HG03457 (cell line): Measurements from ENCODE around the gene ATP5PO.
"Not testable (repeated sequence)": the region's sequence is repeated elsewhere in the genome, so short reads cannot be mapped to it uniquely, and the experiment has no call there.

ENCODE experiments used
- ATAC-seq: cut with Tn5 transposase; IDR thresholded peaks from one replicate; pipeline ENCODE4 v1.9.1; 2021; ENCODE audit warnings: moderate number of reproducible peaks; ENCODE audit not compliant: unreplicated experiment

Gene ATP5PO

DNA sequence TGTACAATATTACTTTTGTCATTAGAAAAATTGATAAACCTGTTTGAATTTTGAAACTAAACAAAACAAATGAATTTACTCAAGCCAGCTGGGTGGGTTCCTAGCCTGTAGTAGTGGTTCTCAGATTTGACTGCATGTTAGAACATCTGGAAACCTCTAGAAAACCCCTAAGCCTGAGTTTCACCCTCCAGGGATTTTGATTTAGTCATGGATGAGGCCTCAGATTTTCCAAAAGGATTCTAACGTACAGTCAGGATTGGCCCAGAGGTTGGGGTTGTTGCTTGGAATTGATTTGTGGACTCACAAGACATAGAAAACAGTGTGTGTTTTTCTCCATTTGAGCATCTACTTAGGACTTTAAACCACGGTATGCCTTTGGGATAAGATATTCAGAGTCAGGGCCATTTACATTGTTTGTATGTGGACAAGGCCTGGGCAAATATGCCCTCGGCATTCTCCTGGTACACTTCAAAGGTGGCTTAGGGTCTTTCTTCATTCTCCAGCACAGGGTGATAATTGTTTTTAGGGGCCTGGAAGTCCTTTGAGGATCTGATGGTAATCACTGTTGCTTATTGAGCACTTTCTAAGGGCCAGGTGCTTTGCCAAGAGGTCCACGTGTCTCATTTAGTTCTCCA, 42.6 kb downstream of the ATP5PO start:
- no peak for ATAC-seq

DNA sequence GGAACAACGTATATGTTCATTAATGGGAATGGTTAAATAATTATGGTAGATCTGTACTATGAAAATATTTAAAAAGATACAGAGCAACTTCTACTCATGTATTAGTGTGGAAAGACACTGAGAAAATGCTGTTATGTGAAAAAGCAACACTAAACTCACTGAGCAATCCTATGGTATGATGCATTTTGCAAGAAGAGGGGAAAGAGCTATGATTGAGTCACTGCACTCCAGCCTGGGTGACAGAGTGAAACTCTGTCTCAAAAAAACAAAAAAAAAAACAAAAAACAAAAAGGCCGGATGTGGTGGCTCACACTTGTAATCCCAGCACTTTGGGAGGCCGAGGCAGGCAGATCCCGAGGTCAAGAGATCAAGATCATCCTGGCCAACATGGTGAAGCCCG, 44.4 kb downstream of the ATP5PO start:
- ATAC-seq = no peak

DNA sequence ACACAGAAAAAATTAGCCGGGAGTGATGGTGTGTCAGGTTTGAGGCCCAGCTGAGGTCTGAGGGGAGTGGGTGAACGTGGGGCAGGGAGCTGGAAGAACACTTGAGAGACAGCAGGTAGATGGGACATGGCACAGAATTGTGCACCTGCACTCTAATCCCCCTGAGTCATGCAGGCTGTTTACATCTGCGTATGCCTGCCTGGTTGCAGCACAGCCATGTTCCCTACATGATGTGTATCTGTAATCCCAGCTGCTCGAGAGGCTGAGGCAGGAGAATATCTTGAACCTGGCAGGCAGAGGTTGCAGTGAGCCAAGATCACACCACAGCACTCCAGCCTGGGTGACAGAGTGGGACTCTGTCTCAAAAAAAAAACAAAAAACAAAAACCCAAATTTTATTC, 44.8 kb downstream of the ATP5PO start:
- no peak for ATAC-seq

DNA sequence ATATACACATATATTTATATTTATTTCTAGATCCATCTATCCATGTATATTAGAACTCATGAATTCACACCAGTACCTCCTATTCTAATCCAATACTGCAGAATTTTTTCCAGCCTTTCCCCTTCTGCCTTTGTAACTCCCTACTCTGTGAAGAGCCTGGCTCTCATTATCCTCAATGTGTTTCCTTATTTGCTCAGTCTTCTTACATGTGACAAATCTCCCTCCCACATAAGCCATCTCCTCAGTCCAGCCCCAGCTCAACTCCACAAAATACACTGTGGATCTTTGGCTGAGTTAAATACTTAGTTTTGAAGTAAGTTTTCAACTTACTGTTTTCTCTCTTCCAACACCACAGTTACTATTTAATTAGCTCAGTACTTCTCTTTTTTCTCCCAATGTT, 45.7 kb downstream of the ATP5PO start:
- no peak for ATAC-seq

DNA sequence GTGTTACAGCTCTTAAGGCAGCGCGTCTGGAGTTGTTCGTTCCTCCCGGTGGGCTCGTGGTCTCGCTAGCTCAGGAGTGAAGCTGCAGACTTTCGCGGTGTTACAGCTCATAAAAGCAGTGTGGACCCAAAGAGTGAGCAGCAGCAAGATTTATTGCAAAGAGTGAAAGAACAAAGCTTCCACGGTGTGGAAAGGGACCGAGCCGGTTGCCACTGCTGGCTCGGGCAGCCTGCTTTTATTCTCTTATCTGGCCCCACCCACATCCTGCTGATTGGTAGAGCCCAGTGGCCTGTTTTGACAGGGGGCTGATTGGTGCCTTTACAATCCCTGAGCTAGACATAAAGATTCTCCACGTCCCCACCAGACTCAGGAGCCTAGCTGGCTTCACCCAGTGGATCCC, 47.7 kb downstream of the ATP5PO start:
- not testable (repeated sequence) for ATAC-seq

DNA sequence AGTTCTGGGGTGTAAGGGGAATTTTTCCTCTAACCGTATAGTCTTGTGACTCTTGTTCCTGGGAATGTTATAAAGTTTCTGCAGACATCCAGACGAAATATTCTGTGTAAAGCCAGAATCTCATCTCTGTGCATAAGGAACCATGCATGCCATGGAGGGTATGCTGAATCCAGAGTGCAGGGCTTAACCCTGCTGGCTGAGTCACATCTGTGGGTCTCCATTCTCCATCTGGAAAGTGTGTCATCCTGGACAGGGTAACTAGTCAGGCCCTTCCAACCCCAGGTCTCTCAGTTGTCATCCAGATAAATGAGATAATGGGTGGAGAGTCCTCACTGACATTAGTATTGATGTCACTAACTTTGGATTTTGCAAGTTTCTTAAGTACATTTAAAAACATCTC, 48.8 kb downstream of the ATP5PO start:
- no peak for ATAC-seq

DNA sequence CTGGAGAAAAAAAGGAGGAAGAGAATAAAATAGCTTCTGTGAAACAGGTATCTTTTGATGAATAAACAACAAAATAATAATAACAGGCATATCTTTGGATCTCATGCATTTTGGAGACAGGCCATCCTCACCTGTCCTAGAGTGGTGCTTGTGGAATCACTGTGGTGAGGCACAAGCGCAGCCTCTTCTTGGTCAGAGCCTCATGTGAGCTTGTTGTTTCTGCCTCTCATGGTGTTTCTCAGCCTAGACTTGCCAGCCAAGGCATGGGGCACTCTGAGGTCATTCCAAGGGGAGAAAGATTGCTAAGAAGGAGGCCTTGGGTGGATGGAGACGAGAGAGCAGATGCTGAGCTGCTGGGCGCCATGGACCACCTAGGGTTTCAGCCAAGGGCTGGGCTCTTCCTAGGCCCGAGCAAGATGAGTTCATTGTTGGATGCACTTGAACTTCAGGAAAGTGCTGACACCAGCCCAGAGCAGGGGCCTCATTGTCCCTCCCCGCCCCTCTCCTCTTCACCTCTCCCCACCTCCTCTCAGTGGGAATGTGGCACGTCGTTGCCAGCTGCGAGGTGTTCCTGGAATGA, 49.5 kb downstream of the ATP5PO start:
- no peak for ATAC-seq

DNA sequence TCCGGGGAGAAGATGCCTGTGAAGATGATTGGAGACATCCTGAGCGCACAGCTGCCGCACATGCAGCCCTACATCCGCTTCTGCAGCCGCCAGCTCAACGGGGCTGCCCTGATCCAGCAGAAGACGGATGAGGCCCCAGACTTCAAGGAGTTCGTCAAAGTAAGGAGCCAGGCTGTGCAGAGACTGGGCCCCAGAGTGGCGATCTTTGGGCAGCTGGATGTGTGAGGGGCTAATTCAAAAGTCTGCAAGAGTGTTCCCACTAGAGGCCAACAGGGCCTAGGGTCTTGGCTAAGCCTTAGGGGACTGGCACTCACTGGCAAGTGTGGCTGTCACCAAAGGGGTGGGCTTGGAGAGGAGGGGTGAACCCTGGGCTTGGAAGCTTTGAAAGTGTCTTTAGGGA, 50.4 kb downstream of the ATP5PO start:
- no peak for ATAC-seq

DNA sequence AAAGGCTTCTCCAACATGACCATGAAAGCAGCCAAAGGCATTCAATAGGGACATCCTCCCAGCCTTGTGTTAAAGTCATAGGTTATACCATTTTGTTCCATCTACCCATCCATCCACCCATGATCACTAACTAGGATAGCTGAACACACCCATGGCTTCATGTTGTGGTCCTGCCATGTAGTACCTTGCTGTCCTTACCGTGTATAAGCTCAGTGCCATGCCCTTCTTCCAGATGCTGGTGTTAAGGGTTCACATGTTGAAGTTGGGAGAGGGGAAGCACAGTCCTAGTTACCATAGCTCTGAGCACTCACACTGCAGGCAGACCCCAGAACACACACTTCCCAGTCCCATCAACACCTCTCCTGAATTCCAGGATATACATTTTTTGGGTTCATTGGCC, 51.5 kb downstream of the ATP5PO start:
- ATAC-seq = no peak

DNA sequence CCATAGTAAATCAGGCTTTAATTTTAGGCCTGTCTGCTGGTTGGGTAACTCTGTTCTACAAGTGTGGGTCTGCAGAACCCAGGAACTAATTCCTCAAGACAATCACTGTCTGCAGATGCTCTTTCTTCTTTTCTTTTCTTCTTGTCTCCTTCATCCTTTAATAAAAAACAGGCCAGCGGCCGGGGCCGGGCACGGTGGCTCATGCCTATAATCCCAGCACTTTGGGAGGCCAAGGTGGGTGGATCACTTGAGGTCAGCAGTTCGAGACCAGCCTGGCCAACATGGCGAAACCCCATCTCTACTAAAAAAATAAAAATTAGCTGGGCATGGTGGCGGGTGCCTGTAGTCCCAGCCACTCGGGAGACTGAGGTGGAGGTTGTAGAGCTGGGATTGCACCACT, 52.4 kb downstream of the ATP5PO start:
- ATAC-seq = not testable (repeated sequence)

DNA sequence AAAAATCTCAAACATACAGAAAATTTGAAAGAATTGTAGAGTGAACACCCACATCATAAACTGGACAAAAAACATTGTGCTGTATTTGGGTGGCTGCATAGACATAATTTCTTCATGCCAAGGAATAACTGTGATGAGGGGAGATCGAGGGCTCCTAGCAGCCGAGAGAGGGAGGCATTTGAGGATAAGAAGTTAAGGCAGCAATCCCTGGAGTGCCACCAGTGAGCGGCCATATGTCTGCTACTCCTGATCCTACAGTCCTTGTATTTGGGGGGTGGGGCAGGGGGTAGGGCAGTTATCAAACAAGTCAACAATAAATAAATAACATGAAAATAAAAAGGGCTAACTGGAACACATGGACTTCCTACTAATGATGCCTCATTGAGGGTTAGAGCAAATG, 54.5 kb downstream of the ATP5PO start:
- ATAC-seq = no peak

DNA sequence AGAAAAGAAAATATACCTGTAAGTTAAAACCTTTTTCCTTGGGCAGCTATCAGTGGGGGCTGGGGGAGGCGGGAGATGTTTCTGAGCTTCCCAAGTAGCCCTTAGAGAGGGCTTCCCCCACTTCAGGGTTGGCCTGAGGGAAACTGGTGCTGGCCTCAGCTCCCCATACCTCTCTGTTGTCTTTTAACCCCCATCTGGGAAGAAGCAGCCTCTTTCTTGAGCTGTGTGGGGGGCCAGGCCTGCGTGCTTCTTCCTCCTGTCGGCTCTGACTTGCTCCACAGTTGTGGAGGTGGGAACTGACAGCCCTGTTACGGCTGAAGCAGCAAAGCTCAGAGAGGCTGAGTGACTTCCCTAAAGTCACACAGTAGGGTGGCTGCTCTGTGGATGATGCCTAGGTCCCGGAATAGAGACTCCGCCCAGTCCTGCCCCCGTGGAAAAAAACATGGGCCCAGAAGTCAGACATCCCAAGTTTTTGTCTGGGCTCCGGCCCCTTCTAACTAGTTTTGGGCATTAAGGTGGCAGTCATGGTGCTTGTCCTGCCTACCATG, 55.2 kb downstream of the ATP5PO start:
- no peak for ATAC-seq

DNA sequence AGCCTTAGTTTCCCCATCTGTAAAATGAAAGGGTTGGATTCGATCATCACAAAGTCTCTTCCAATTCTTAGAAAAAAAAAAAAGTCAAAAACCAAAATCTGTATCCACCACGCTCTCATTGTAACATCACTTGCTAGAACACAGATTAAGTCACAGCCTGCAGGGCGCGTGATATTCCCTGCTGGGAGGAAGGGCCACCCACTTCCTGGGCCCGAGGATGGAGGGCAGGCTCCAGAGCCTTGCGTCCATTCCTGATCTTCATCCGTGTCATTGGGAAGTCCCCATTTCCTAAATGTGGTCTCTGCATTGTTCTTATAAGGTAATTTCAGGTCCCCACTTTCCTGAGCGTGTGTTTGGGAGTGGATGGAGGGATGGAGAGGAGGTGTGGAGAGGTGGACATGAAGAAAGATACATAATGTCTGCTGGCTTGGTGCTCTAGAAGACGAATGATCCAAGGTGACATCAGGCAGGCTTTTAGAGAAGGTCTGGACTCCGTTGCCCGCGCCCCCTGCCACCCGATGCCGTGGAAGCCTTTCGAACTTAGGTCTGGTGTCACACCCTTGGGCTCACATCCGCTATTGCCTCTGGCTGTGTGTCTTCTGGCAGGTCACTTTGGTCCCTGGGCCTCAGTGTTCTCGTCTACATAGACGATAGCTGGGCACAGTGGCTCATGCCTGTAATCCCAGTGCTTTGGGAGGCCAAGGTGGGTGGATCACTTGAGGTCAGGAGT, 56.1 kb downstream of the ATP5PO start:
- no peak for ATAC-seq

DNA sequence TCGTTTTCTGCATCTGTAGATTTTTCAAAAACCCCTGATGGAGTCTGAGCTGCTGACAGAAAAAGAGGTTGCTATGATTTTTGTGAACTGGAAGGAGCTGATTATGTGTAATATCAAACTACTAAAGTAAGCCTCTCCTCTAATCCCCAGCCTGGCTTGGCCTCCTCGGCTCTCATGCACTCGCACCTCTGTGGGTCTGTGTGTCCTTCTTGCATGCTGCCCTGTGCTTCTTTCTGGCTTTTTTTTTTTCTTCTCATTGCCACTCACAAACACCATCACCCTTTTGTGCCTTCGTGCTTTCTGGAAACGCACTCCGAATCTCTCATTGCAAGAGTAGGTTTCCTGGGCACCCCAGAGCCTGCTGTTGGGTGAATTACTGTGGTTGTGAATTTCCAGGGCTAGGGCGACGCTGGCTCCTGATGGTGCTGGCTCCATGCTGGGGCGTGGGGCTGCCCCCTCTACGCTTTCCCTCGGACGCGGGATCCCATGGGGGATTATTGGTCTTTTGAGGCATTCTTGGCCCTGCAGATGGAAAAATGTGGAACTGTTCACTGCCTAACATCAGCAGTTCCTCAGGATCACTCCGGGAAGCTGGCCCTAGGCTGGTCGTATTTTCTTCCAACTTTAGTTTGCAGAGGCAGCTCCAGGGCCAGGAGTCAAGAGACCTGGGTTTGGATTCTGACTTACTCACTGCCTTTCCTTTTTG, 56.8 kb downstream of the ATP5PO start:
- ATAC-seq = no peak

DNA sequence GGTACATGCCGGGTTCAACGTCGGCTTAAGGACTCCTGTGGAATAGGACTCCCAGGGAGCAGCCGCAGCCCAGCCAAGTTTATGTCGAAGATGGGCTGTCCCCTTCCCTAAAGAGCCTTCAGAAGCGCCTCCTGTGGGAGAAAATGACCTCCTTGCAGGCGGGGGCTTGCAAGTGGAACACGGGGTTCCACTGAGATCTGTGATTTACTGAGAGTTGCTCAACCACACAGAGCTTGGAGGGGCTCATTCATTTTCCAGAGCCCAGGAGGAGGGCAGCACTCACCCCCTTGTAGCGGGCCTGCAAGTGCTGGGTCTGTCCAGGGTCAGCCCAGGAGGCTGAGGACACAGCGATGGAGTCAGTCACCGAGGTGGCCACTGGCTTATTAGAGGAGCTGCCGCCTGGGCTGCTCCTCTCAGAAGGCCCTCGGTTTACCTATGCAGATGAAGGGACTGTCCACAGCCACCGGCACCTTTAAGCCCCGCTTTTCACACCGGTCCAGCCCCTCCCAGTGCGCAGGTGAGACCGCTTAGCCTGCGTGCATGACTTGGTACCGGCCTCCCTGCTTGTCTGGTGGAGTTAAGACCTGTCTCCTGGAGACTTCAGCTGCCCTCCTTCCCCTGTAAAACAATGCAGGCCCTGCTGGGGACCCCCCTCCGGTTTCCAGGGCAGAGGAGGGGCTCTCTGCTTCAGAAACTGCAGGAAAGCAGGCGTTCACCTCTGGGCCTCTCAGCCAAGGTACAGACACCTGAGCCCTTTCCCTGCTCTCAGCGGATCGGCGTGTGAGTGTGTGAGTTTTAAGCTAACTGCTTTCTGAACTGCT, 57.5 kb downstream of the ATP5PO start:
- no peak for ATAC-seq

DNA sequence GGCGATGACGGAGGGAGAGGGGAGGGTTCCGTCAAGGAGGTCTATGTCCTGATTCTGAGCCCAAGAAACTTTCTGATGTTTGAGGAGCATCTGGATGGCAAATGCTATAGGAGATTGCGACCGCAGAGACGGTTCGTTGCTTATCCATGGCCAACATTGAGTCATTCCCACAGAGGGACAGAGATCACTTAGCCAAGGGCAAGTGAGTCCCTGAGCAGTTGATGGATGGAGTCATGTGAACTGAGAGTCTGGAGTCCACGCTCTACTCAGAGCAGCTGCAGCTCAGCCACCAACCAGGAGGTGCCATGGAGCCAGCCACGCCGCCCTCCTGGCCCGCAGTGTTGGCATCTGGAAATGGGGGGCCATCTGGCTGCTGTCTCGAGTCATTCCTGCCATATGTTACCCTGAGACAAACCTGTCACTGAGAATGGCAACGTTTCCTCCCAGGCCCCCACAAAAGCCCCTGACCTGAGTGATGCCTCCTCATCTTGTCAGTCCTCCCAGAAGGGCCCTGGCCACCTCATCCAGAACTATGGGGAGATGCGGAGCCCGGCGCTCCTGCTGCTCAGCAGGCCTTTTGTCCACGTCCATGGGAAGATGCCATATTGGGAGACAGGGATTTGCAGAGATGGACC, 58.6 kb downstream of the ATP5PO start:
- no peak for ATAC-seq

DNA sequence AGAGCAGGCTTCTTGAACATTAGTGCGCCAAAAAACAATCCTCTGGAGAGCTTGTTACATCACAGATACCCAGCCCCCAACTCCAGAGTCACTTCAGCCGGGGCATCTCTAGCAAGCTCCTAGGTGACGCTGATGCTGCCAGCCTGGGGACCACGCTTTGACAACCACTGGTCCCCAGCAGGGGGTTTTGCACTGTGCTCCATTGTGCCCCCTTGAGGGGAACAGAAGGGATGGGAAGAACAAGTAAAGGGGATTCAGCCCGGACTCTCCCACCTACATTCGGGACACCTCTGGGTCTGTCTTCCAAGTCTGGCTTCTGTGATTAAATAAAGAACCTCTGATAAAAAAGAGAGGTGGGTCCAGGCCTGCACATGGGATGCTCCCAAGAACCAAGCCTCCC, 60.4 kb downstream of the ATP5PO start:
- no peak for ATAC-seq

DNA sequence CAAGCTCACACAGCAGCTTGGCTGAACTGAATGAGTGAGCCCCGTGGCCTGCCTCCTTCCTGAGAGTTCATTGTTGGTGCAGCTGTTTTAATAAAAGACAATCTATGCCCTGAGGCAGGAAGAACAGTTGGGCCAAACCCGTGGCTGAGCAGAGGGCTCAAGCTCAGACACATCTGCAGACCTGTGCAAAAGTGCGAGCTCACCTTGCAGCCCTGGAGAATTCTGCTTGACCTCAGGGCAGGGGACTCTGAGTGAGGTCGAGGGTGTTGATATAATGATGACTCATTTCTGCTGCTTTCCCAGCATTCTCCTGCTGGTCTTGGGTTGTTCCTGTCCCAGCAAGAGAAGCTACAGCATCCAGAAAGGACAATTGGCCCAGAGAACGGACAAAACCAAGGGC, 61.0 kb downstream of the ATP5PO start:
- no peak for ATAC-seq
